Raji (cell line): ENCODE measurements around the gene RPL13.

Experiments
- POLR2A ChIP-seq: IDR thresholded peaks from 2 replicates; pipeline ENCODE4 v1.6.1; 2011; ENCODE audit warnings: low read depth, low read length, control low read depth; ENCODE audit not compliant: insufficient read depth

Gene RPL13

DNA sequence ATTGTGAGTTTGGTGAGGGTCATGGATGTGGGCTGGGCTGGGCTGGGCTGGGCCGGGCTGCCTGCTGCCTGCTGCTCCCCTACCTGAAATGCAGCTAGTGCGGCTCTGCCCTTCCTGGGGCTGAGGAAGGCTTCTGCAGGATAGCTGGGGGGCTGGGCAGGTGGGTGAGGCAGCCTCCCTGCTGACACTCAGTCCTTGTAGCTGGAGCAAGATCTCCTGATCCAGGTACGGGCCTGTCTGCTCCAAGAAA lies 4.7 kb downstream of the RPL13 start:
- peak; percentile 30; the same call in 1 of the 2 replicates for TF ChIP-seq POLR2A

GRCh38 chr16:89565506-89566372 lies 5.3 kb downstream of the RPL13 start:
- TF ChIP-seq POLR2A = 0 out of 2 replicates have a peak, but pooled peaks have one; percentile 23

DNA sequence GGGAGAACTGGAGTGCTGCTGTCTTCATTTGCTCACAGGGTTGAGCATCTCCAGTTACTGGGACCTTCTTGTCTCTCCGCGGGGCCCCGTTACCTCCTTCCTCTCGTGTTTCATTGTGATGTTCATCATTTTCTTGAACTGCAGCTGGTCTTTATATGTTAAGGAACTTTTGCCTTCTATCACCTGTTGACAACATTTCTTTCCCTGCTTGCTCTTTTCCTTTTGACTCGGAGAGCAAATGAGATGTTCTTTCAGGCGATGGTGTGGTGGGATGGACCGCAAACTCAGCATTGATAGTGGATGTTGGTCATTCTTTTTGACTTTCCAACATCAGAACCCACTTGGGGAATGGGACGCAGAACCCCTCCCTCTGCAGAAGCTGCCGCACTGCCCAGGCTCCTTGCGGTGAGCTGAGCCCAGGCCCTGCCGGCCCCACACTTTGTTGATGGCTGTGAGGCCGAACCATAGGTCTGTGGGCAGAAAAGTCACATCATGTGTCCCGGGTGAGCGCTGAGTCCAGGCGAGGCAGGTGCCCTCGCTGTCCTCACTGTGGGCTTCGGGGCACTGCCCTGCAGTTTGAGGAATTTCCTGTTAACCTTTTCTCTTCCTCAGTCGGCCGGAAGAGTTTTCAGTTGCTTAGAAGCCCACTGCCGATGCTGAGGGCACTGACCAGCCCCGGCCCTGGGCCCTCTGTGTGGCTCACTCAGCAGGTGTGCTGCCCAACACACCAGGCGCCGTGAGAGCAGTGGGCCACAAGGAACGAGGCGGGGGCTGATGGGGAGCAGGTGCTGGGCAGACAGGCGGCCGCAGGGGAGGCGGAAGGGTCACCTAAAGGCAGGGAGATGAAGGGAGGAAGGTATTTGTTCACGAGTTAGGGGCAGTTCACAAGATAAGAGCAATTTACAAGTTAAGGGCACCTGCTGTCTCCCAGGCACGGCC lies 7.4 kb downstream of the RPL13 start:
- TF ChIP-seq POLR2A = peak; percentile 20; the same call in 1 of the 2 replicates

DNA sequence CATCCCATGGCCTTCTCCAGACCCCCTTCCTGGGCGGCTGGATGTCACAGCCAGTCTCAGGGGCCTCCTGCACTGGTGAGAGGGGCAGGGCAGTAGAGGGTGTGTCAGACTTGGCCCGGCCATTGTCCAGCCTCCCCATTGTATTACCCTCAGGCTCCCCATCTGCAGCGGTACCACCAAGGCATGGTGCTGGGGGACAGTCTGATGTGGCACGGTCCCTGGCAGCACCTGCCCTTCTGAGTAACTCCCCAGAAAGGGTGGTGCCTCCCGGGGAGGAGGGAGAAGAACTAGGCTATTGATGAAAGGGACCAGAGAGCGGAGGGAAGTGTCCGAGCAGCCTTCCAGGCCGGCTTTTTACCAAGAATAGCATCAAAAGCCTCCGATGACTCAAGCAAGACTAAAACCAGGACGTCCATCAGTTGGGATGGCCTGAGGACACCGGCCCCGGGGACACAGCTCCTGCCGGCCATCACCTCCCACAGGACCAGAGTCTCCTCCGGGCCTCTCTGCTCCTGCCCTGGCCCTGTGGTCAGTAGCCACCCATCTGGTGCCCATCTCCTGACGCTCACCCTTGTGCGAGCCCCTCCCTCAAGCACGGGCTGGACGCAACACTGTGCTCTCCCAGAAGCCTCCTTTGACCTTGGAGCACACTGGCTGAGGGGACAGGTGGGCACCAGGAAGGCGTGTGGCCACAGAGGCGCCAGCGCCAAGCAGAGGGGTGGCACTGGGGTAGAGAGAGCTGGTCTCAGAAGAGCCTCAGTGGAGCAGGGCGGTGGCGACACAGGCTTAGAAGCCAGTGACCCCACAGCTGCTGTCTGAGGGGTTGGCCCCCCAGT lies 9.2 kb downstream of the RPL13 start:
- TF ChIP-seq POLR2A = no peak

DNA sequence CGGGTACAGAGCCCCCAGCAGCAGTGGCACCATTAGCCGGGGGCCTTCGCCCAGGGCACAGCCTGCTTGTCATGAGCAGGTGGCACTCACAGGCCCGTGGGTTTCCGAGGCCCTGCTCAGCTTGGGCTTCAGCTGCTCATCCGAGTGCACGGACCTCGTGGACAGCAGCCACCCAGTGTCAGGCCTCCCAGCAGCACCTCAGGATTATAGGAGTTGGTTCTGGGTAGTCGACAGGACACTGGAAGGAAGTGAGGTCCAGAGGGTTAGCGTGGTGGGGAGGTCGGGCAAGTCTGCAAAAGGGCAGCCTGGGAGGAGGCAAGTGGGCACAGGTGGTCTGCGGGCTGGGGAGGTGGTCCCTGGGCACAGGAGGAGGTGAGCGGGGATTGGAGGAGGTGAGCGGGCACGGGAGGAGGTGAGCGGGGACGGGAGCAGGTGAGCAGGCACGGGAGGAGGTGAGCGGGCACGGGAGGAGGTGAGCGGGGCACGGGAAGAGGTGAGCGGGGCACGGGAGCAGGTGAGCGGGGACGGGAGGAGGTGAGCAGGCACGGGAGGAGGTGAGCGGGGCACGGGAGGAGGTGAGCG lies 10.0 kb downstream of the RPL13 start:
- TF ChIP-seq POLR2A = no peak

DNA sequence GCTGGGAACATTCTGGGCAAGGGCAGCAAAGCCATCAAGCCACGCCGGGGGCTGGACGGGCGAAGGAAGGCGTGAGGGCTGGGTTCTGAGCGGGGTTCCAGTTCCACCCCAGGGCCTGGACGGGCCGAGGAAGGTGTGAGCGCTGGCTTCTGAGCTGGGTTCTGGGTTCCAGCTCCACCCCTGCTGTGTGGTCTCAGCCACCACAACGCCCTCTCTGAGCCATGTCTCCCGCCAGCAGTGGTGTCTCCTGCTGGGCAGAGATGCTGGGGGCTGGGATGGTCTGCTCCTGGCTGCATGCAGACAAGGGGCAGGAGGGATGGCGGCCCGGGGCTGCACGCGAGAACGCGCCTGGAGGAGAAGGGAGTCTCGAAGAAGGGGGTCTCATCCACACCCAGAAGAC lies 11.2 kb downstream of the RPL13 start:
- no peak for TF ChIP-seq POLR2A

- TF ChIP-seq POLR2A = no peak
These were observed 11.6 kb downstream of the RPL13 start for GRCh38 chr16:89572073-89572484.

GRCh38 chr16:89572485-89573205 lies 12.2 kb downstream of the RPL13 start:
- TF ChIP-seq POLR2A = no peak

GRCh38 chr16:89573826-89574680 lies 13.6 kb downstream of the RPL13 start:
- no peak for TF ChIP-seq POLR2A

GRCh38 chr16:89574681-89575246 lies 14.3 kb downstream of the RPL13 start:
- no peak for TF ChIP-seq POLR2A

DNA sequence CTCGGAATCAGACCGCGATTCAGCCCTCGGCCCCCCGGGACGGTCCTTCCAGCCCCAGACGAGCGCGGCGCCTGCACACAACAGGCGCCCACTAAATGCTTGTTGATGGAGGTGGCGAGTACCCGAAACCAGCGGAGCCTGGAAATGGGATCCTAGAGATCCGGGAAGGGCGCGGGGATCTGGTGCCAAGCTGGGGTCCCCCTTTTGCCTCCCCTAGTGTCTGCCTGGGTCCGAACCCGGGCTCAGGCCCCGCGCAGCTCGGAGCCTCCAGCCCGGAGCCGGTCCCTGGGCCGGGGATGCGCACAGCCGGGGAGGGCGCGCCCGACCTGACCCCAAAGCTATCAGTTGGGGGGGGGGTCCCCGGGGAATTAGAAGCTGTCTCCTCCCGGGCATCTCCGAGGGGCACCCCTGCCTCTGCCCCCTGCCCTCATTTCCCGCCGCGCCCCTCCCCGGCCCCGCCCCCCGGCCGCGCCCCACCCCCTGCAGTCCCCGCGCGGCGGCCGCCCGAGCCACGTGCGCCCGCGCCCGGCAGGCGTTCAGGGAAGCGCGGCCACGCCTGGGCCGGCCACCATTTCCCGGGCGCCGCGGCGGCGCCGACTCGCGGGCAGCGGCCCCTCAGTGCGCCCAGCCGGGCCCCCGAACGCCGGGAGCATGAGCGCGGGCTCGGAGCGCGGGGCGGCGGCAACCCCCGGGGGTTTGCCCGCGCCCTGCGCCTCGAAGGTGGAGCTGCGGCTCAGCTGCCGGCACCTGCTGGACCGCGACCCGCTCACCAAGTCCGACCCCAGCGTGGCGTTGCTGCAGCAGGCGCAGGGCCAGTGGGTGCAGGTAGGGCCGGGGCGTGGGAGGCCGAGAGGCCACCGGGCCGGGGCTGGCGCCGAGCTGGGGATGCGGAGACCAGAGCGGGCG lies 15.0 kb downstream of the RPL13 start, which contains the start of gene CPNE7:
Gene CPNE7, plus strand, starts transcription at position 512 of the 906 bp plus-strand sequence. Its CDS starts 140 bp downstream, at position 652.
- no peak for TF ChIP-seq POLR2A
